ENCODE data around the gene SUSD4. TPM values are rescaled to one million over a fixed set of nuclear protein-coding genes. Genes with fewer than 3 reads are reported as not detected.

SUSD4 gene
- total and polyA plus RNA-seq, 2 of the 8 experiments (the other 6 are each of a cell fraction or from before 2014, with no cell fraction given), result 3.9 to 5.2 TPM

DNA sequence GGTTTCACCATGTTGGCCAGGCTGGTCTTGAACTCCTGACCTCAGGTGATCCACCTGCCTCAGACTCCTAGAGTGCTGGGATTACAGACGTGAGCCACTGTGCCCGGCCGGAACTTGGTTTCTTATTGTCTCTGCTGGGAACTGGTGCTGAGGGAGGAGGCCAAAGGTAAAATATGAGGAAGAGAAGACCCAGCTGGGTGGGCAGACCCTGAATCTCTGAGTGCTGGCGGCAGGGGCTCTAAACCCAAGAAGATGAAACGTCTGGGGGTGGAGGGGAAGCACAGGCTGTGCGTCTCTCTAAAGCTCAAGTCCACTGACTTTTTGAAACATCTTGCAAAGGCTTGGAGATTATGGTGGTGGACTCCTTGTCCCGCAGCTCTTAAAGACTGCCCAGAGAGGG is 138.9 kb downstream of the SUSD4 start:
- Histone ChIP-seq H2BK12ac (ENCODE audit: low read depth, low read length) (no peak overlapping the region), H3K56ac (replicated peaks; ENCODE audit: insufficient read length, low read depth, low read length) (no peak overlapping the region), H2AFZ (ENCODE audit: low read length) (no peak overlapping the region), H3K36me3 (ENCODE audit: control insufficient read depth in 2 of 4, insufficient read depth in 4 of 4, low read length in 3 of 4) (no peaks in the 10 kb centered on the region), H3K27ac (ENCODE audit: low read depth, low read length) (no peak overlapping the region), H3K4me1 (replicated peaks in 1 of 4; ENCODE audit: control insufficient read depth in 3 of 4, insufficient read depth in 4 of 4, low read length in 3 of 4) (no peaks in the 10 kb centered on the region), H2BK15ac (ENCODE audit: low read length) (no peak overlapping the region), H3K4me2 (ENCODE audit: insufficient read depth in 1 of 2, low read depth in 2 of 2, low read length in 2 of 2) (no peak overlapping the region), H3K23ac (ENCODE audit: insufficient read length) (no peak overlapping the region), H3K14ac (ENCODE audit: insufficient read length) (no peak overlapping the region), H2BK120ac (replicated peaks; ENCODE audit: low read depth, low read length) (no peak overlapping the region), H4K8ac (ENCODE audit: extremely low read depth, insufficient read depth, low read length) (no peak overlapping the region), H3K4ac (replicated peaks; ENCODE audit: insufficient read length, low read depth, low read length) (no peak overlapping the region), H4K20me1 (replicated peaks in 1 of 2; ENCODE audit: control insufficient read depth in 1 of 2, insufficient read depth in 2 of 2, low read length in 2 of 2) (no peaks in the 10 kb centered on the region), H2AK5ac (ENCODE audit: low read depth, low read length) (no peak overlapping the region), H4K91ac (replicated peaks; ENCODE audit: insufficient read length, low read length) (no peak overlapping the region), H3K79me2 (ENCODE audit: control insufficient read depth in 1 of 2, insufficient read depth in 2 of 2, low read length in 2 of 2) (no peaks in the 10 kb centered on the region), H3K9me3 (ENCODE audit: insufficient read depth in 2 of 2, low read depth in 1 of 2, low read length in 1 of 2) (no peaks in the 10 kb centered on the region), H3K79me1 (ENCODE audit: low read depth, low read length) (no peaks in the 10 kb centered on the region), H3K18ac (ENCODE audit: extremely low read depth, low read length) (no peak overlapping the region), H3K23me2 (ENCODE audit: low read depth, low read length) (no peaks in the 10 kb centered on the region), H2BK20ac (ENCODE audit: low read length) (no peak overlapping the region), H3K4me3 (ENCODE audit: extremely low read depth in 1 of 4, insufficient read depth in 2 of 4, low read depth in 3 of 4, low read length in 4 of 4) (no peak overlapping the region), H2BK5ac (ENCODE audit: low read depth, low read length) (no peak overlapping the region), H3K9ac (replicated peaks in 1 of 4; ENCODE audit: extremely low read depth in 1 of 4, low read depth in 3 of 4, low read length in 3 of 4) (no peak overlapping the region), H4K5ac (ENCODE audit: insufficient read length, low read depth, low read length) (no peak overlapping the region), H3K27me3 (replicated peaks in 1 of 4; ENCODE audit: control insufficient read depth in 3 of 4, extremely low read depth in 1 of 4, insufficient read depth in 3 of 4, low read length in 3 of 4) (no peaks in the 10 kb centered on the region; a peak in 1 of 7 replicates)
- no peak for TF ChIP-seq RAD21 (IDR thresholded peaks at IDR 0.05 in 1 of 2, conservative IDR thresholded peaks at IDR 0.05 in 1 of 2; ENCODE audit: low read depth in 2 of 2, low read length in 2 of 2)
- TF ChIP-seq SRF (IDR thresholded peaks at IDR 0.05; ENCODE audit: low read depth, low read length), result no peak
- no peak for TF ChIP-seq SIN3A (conservative IDR thresholded peaks at IDR 0.05 in 1 of 2, IDR thresholded peaks at IDR 0.05 in 1 of 2; ENCODE audit: low read depth in 1 of 2, low read length in 2 of 2)
- ChIA-PET CTCF (ENCODE audit: partially characterized antibody) (interaction anchor here (0.9 to 2.1 kb wide), 3 partner anchors 10 to 92 kb away, joined by 3 to 6 read pairs (median 6); no protein-coding TSS in a partner anchor), POLR2A (ENCODE audit: partially characterized antibody) (no interaction called here)
- no peak for FAIRE-seq
- DNase-seq (ENCODE audit: low read depth in 1 of 2, low spot score in 2 of 2), result no peak
- 100% methylated on average over 7 of the region's 7 CpGs; no CpG with 5 or more reads in 1 of the 2 experiments for whole genome bisulfite sequencing, 2 experiments (ENCODE audit: extremely low coverage in 1 of 2, insufficient coverage in 1 of 2, insufficient read length in 1 of 2, insufficient replicate concordance in 2 of 2, low coverage in 1 of 2, low lambda C conversion rate in 2 of 2, missing lambda C conversion rate in 1 of 2)

All from H1 (cell line).